HG02884 (cell line): ENCODE measurements around the gene ZNF207.
"Not testable (repeated sequence)": the region's sequence is repeated elsewhere in the genome, so short reads cannot be mapped to it uniquely, and the experiment has no call there.

ENCODE experiments used
- ATAC-seq: cut with Tn5 transposase; IDR thresholded peaks from one replicate; pipeline ENCODE4 v1.9.1; 2021; ENCODE audit warnings: mild to moderate bottlenecking, moderate library complexity; ENCODE audit not compliant: unreplicated experiment

The ZNF207 gene

DNA sequence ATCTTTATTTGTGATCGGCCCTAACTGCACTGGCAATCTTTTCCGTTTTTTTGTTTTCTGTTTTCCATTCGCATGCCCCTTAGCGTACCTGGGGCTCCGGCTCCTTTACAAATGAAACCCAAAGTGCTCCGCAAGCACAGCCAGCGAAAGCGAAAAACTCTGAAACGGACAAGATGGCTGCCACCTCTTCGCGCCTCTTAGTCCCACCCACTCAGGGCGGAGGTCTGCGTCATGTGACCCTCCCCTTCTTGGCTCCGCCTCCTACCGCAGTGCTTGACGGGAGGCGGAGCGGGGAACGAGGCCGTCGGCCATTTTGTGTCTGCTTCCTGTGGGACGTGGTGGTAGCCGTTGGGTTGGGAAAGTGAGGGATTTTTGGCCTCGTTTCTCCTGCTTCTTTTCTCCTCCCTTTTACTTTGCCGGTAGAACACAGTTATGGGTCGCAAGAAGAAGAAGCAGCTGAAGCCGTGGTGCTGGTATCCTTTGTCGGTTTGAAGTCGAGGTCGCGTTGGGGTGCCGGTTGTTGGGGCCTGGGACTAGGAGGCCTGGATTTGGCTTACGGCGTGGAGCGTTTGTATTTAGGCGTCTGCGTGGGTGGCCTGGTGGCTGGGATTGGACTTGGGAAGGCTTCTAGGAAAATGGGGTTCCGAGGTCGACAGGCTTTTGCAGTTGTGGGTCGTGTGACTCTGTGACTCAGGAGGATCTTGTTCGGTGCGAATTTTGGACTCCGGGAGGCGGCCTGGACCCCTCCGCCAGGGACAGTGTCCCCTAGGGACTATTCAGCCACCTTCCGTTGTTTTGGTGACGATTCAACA is at the start of gene ZNF207:
TSS of gene ZNF207 (plus strand) at position 304 of the 812 bp plus-strand sequence. CDS start at position 433, 129 bp downstream.
- peak; percentile 89 for ATAC-seq

DNA sequence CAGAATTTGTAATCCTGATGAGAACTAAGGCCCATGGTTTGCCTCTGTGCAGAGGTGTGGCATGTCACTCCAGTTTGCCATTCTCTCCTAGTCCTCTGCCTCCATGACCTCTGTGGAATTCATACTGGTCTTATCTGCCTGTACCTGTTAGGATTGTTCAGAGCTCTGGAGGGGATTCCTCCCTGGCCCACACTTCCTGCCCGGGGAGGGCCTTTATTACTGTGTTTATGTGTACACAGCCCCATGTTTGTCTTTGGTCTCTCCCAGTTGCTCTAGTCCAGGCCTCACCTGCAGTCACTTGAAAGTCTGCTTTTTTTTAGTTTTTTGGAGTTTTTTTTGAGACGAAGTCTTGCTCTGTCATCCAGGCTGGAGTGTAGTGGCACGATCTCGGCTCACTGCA is 47.9 kb upstream of the ZNF207 start:
- ATAC-seq: no peak

DNA sequence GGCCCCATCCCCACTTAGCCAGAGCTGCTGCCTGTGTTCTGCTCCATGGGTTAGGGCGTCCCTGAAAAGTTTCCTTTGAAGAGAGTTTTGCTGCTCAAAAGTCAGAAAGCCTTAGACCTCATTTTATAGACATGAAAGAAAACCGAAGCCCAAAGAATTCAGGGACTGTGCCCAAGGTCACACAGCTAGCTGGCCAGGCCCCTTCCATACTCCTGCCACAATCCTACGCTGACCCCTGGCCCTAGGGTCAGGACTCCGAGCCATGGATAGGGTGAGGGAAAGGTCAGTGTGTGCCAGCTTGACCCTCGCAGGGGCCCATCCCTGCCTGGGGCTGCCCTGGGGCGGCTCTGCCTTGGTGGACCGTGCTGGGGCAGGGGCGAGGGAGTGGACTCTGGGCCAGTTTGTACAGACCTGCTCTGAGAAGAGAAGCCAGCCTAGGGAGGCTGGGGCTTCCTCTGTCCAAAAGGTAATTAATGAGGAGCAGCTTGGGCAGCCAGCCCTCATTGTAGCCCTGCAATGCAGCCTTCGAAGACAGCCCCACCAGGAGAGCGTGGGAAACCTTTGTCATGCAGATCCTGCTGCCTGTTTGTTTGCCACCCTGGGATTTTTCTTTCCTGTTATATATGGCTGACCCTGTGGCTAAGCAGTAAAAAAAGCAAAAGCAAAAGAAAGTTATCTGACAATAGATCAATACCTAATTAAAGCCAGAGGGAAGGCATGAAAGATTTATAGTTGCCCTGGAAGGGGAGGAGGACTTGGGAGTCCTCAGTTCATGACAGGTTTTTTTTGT is 46.9 kb upstream of the ZNF207 start:
- ATAC-seq: no peak

DNA sequence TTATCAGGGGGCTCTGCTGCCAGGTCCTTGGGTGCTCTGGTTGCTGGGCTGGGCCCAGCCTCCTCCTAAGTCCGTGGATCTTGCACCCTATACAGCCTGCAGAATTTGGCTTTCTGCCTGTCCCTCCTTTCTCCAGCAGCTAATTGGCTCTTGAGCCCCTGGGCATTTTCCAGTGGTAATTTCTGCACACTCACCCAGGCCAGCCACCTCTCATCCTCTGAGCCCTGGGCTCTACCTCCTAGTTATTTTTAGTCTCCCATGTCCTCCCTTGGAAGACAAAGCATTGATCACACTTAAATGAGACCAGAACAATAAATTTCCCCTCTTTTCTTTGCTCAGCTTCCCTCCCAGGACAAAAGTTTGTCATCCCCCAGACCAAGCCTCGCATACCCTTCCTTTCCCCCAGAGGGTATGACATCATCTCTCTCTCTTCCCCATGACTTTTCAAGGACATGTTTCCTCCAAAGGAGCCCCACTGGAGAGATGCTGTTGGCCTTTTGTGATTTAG is 46.1 kb upstream of the ZNF207 start:
- no peak for ATAC-seq

DNA sequence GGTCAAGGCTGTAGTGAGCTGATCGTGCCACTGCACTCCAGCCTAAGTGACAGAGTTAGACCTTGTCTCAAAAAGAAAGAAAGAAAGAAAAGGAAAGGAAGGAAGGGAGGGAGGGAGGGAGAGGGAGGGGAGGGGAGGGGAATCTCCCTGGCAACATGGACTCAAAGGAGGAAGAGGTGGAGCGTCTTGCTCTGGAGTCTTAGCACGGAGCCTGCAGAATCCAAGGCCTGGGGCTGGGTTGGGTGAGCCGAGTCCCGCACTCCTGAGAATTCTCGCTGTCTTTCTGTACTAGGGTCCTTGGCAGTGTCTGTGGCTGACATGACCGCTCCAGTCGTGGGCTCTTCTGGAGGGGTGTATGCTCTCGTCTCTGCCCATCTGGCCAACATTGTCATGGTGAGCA is 44.9 kb upstream of the ZNF207 start:
- no peak for ATAC-seq

DNA sequence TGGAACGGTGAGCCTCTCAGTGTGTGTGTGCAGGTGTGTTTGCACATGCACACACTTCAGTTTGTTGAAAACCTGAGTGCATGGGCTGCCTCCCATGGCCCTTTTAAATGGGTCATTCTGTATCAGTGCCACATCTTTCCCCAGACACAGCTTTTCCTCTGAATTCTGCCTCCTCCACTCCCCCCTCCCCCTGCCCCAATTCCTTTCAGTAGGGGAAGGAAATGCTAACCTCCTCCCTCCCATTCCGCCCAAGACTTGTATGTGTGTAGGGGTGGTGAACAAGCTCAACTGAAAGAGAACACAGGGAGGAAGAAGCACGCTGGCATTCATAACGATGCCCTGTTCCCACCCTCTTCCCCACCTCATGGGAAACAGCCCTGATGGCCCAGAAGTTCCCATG is 42.3 kb upstream of the ZNF207 start:
- ATAC-seq: no peak

DNA sequence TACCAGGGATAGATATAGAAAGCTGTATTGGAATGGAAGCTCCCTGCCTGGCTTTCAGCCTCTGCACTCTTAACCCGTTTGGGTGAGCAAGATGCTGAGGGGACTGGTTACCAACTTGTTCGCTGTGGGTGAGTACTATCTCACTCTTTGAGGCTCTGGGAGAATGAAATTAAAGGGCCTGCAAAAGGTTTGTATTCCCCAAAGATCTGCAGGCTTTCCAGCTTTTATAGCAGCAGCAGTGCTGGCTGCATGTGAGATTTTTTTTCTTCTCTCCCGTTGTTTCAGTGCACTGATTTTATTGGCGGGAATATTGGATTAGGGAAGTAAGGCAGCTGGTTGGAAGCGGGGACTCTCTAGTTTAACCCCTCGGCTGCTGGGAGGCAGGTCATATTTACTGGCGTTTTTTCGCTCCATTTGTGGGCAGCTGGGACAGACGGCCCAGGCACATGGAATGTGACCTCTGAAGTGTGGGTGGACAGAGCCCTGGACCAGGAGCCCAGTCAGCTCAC is 38.9 kb upstream of the ZNF207 start:
- ATAC-seq: no peak

DNA sequence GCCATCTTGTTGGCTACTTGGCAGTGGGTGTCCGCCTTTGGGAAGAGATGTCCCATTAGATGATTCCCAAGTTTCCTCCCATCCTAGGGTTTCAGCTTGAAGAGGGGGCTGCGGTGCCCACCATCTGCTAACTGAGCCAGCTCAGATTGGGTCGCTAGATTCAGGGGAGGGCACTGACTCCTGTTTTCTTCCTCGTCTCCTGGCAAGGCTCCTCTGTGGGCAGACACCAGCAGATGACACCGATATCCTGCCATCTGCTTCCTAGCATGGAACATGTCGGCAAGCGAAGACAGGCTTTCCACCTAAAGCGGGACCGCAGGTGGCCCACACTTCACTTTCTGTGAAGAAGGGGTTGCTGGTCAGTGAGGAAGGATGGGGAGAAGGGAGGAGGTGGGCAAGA is 35.3 kb upstream of the ZNF207 start:
- no peak for ATAC-seq

DNA sequence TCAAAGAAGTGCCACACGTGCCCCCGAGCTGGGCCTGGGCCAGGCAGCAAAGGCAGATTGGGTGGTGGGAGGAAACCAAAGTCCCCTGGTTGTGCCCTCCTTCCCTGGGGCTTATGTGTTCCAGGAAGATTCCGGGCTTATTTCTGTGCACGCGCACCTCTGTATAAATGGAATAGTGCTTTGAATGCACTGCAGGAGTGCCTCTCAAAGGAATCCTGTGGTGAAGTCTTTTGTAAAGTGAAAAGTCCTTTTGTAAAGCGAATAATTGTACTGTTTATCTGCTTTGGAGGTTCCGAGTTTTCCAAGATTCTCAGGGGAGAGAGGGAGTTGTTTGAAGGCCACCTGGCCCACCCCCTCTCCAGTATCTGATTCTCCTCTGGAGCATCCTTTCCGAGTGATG is 34.8 kb upstream of the ZNF207 start:
- ATAC-seq: no peak

DNA sequence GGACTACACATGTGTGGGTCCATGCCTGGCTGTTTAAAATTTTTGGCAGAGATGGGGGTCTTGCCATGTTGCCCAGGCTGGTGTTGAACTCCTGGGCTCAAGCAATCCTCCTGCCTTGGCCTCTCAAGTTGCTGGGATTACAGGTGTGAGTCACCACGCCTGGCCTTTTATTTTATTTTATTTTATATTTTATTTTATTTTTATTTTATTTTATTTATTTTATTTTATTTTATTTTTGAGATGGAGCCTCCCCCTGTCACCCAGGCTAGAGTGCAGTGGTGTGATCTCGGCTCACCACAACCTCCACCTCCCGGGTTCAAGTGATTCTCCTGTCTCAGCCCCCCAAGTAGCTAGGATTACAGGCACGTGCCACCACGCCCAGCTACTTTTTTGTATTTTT is 33.3 kb upstream of the ZNF207 start:
- not testable (repeated sequence) for ATAC-seq

DNA sequence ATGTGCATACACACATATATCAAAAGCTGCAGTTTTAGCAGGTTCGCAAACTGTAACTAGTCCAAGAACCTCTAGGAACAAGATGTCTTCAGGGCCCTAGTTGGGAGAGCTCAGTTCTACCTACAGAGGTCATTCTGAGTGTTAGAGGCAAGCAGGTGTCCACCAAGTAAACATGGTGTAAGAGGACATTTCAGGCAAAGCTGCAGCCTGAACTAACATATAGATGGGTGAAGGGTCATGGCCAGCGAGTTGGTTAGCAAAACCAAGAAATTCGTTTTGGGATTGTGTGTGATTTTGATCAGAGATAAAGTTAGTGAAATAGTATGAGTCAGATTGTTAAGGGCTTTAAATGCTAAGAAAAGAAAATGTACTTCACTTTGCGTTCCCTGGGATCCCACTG is 32.6 kb upstream of the ZNF207 start:
- ATAC-seq: no peak

DNA sequence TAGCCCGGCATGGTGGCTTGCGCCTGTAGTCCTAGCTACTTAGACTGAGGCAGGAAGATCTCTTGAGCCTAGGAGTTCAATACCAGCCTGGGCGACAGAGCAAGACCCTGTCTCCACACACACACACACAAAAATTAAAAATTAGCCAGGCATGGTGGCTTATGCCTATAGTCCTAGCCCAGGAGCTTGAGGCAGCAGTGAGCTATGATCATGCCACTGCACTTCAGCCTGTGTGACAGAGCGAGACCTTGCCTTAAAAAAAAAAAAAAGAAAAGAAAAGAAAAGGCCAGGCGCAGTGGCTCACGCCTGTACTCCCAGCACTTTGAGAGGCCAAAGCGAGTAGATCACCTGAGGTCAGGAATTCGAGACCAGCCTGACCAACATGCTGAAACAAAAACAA is 31.9 kb upstream of the ZNF207 start:
- no peak for ATAC-seq

DNA sequence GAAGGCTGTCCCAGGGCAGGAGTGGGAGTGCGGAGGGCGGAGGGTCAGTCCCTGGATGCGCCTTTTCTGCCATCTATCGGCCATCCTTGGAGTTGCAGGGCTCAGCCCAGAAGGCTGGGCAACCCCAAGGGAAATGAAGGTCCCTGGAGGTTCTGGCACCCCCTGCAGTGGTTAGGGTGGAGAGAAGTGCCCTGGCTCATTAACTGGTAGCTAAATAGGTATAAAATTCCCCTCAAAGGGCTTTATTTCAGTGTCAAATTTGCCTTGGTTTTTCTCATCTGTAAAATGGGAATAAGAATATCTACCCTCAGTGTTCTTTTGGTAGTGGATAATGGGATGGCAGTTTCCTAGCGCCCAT is 30.4 kb upstream of the ZNF207 start:
- ATAC-seq: peak; percentile 48

DNA sequence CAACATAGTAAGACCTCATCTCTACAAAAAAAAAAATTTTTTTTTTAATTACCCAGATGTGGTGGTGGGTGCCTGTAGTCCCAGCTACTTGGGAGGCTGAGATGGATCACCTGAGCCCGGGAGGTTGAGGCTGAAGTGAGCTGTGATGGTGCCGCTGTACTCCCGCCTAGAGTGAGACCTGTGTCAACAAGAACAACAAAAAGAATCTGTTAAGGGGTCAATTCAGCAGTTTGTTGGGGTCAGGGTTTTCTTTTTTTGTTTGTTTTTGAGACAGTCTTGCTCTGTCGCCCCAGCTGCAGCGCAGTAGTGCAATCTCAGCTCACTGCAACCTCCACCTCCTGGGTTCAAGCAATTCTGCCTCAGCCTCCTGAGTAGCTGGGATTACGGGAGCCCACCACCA is 29.9 kb upstream of the ZNF207 start:
- ATAC-seq: not testable (repeated sequence)

DNA sequence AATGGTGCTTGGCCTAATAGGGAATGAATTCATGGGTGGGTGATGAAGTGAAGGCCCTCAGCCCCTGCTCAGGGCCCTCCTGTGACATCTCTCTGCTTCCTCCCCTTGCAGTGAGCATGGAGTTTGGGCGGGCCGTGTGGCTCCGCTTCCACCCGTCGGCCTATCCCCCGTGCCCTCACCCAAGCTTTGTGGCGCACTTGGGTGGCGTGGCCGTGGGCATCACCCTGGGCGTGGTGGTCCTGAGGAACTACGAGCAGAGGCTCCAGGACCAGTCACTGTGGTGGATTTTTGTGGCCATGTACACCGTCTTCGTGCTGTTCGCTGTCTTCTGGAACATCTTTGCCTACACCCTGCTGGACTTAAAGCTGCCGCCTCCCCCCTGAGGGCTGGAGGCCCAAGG is 29.1 kb upstream of the ZNF207 start:
- ATAC-seq: no peak

DNA sequence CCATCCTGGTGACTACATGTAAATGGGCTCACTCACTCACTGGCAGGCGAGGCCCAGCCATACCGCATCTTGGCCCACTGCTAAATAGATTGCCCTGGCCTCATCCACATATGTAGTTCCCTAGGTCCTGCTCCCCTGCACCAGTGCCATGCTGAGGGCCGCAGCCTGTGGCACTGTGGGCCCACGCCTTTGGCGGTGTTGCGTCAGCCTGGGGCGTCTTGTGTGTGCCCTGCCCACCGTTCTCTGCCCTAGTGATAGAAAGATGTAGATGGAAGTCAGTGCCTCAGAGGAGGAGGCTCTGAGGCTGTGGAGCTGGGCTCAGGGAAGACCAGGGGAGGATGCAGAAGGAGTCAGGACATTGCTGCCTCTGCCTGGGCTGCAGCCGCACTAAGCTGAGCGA is 26.9 kb upstream of the ZNF207 start:
- no peak for ATAC-seq

DNA sequence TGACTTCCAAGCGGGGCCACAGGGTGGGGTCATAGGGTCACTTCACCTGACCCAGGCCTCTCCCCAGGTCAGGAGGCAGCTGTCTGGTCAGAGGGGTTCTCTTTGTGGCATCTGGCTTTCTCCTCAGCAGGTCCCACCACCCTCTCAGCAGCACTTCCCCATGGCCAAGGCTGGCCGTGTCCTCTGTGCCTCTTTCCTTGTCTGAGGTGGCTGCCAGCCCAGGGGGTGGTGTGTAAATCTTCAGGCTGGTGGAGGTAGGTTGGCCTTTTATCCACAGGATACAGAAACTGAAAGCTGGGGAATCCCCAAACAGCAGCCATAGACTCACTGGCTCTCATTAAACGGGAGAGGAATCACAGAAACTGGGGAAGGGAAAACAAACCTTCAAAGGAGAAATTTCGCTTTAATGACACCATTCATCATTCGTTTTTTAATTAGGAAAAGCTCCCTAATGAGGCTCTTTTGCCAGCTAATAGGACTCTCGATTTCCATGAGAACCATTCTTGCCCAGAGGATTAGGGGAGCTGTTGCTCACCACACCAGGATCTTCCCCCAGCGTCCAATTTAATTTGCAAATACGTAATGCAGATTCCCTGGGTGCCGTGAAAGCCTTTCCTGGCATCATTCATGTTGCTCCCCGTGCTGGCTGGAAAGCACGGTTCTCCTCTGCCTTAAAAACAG is 26.0 kb upstream of the ZNF207 start:
- ATAC-seq: no peak

DNA sequence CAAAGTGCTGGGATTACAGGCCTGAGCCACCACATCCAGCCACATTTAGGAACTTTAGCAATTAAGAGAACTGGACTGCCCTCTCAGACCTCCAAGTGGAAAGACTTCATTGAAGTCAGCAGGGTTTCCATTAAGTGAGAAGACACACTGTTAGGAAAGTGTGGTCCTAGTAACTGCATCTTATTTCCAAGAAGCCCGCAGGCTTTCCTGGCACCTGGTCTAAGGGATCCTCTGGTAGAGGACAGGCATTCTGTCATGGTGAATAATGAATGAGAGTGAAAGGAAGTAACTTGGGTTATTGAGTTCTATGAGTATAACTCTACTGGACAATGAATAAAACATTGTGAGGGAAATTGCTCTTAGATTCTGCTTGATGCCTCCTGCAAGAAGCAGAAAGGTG is 22.0 kb upstream of the ZNF207 start:
- ATAC-seq: no peak

DNA sequence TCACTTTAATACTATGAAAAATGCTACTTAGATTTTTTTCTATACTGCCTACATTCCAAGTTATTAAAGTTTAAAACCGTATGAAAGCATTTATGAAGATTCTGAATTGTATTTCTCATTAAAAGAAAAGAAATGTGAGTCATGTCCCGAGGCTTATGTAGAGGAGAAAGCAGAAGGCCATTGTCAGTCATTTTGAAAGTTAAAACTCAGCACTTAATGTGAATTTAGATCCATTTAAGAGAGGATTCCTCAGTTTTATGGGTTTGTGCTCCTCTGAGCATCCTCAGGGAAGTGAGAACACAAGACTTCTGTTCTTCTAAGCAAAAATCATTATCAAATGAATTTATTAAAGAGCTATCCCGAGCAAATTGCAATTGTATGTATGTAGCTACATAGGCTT is 19.8 kb upstream of the ZNF207 start:
- ATAC-seq: no peak

DNA sequence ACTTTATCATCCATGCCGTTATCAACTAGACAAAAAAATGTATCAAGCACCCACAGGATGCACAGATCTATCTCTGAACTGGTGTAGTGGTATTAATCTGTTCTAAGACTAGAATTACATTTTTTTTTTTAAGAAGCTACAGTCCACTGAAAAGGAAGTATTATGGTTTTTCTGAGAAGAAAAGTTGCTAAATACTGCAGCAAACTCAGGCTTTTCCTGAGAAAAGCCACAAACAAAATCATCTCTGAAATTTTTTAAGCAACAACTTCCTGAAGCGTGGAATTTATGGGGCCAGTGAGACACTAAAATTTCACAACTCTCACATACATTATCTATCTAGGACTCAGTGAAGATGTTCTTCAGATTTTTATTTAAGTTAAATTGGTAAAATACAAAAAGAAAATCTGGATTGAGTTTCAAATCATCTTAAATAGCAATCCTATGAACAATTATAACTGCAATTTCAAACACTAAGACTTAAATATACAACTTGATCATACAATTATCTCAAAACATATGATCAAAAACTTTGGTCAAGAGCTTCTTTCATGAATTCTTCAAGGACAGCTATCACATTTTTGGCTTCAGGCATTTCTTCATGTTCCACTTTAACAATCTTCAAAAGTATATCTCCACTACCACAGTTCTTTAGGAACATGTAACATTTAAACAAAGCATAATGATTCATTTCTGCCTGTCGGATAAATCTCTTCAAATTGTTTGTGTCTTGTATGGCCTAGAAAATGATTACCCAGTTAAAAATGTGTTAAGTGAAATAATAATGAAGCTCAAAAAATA is 18.5 kb upstream of the ZNF207 start:
- ATAC-seq: no peak

DNA sequence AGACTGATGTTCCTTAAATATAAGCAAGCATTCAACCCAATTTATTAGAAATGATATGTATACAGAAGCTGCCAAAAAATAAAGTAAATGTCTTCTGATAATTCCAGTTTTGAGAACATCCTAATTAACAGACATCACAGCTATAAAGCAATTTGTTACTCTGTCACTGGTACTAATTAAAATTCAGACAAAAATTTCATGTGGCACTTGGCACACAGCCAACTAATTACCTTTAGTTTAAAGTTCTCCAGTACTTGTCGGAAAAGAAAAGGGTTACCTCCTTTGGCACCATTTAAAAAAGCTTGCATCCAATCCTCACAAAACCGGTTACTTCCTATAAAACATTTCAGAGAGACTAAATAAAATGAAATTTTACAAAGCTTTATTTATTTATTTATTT is 16.8 kb upstream of the ZNF207 start:
- ATAC-seq: no peak
